ENCODE results near the gene PM20D1.

DNA sequence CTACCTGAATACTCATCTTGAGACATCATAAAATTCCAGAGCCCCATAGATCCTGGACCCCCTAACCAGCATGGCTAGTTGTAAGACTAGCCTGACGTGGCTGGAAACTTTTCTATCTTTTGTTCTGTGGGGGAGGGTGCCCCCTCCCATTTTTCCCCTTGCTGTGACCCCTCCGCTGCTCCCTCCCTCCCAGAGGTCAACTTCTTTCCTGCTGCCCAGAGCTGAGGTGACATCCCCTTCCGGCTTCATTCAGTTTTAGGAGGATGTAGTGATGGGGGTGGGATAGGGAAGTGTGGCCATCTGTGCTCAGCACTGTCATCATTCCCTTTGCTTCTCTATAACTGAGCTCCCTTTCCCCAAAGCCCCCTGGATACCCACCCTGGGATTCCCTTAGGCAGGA is 32.6 kb downstream of the PM20D1 start:
- TF ChIP-seq, protein P1, sequence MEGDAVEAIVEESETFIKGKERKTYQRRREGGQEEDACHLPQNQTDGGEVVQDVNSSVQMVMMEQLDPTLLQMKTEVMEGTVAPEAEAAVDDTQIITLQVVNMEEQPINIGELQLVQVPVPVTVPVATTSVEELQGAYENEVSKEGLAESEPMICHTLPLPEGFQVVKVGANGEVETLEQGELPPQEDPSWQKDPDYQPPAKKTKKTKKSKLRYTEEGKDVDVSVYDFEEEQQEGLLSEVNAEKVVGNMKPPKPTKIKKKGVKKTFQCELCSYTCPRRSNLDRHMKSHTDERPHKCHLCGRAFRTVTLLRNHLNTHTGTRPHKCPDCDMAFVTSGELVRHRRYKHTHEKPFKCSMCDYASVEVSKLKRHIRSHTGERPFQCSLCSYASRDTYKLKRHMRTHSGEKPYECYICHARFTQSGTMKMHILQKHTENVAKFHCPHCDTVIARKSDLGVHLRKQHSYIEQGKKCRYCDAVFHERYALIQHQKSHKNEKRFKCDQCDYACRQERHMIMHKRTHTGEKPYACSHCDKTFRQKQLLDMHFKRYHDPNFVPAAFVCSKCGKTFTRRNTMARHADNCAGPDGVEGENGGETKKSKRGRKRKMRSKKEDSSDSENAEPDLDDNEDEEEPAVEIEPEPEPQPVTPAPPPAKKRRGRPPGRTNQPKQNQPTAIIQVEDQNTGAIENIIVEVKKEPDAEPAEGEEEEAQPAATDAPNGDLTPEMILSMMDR (IDR thresholded peaks at IDR 0.05) = no peak
- TF ChIP-seq POLR2A (IDR thresholded peaks at IDR 0.05) (no peak), POLR2AphosphoS5 (IDR thresholded peaks at IDR 0.05) (no peak), EP300 (IDR thresholded peaks at IDR 0.05; ENCODE audit: low read depth) (no peak)
